NT2/D1 (cell line): ENCODE measurements around the gene CREG1.

Experiments used
- DNase-seq: peaks from one replicate; pipeline ENCODE4 v3.0.0-alpha.2; 2011; ENCODE audit warnings: low read depth, low spot score
- H3K27me3 ChIP-seq: 2 replicates; pipeline ENCODE4 v1.6.0; 2011; ENCODE audit warnings: mild to moderate bottlenecking; ENCODE audit not compliant: insufficient read length, insufficient read depth
- H3K36me3 ChIP-seq: 2 replicates; pipeline ENCODE4 v1.6.1; 2011; ENCODE audit warnings: mild to moderate bottlenecking, low read length, mixed read lengths; ENCODE audit not compliant: insufficient read depth, insufficient read length
- H3K4me1 ChIP-seq: 2 replicates; pipeline ENCODE4 v1.5.1; 2011; ENCODE audit not compliant: insufficient read depth, insufficient read length
- H3K4me3 ChIP-seq: 2 replicates; pipeline ENCODE4 v1.5.1; 2011; ENCODE audit warnings: low read depth; ENCODE audit not compliant: insufficient read length
- H3K9ac ChIP-seq: 2 replicates; pipeline ENCODE4 v1.6.0; 2011; ENCODE audit warnings: low read depth; ENCODE audit not compliant: insufficient read length
- H3K9me3 ChIP-seq: 2 replicates; pipeline ENCODE4 v1.5.1; 2011; ENCODE audit warnings: mild to moderate bottlenecking, low read length; ENCODE audit not compliant: insufficient read depth
- SUZ12 ChIP-seq: IDR thresholded peaks from 2 replicates; pipeline ENCODE4 v1.6.1; 2011; ENCODE audit not compliant: insufficient read length, insufficient read depth; ENCODE audit errors: extremely low read depth
- YY1 ChIP-seq: IDR thresholded peaks from 2 replicates; pipeline ENCODE4 v1.6.1; 2011; ENCODE audit not compliant: insufficient read length, insufficient read depth
- ZNF274 ChIP-seq: IDR thresholded peaks from 2 replicates; pipeline ENCODE4 v1.6.1; 2011; ENCODE audit warnings: mild to moderate bottlenecking, low read depth, low read length

Gene CREG1

GRCh38 chr1:167553136-167554027 is at the start of gene CREG1:
TSS of gene CREG1 (minus strand) at chr1:167553762.
- Histone ChIP-seq H3K4me1 (peaks cover 3% of the 10 kb centered on the region), H3K9me3 (no peaks in the 10 kb centered on the region)
- no peak for TF ChIP-seq SUZ12
- TF ChIP-seq ZNF274, result no peak
- TF ChIP-seq YY1, result no peak

GRCh38 chr1:167602840-167603239 is 49.3 kb upstream of the CREG1 start:
- Histone ChIP-seq H3K9me3 (peaks cover 13% of the 10 kb centered on the region), H3K9ac (no peak overlapping the region), H3K36me3 (no peaks in the 10 kb centered on the region), H3K4me1 (peaks cover 3% of the 10 kb centered on the region), H3K27me3 (no peaks in the 10 kb centered on the region), H3K4me3 (no peak overlapping the region)
- TF ChIP-seq YY1 (no peak), SUZ12 (no peak), ZNF274 (no peak)
- no peak for DNase-seq

More at GRCh38 chr1:167553136-167554027, at the start of gene CREG1:
- DNase-seq, result peak; percentile 97
- peak within 1 kb of the TSS; percentile 86 for H3K9ac ChIP-seq
- H3K36me3 ChIP-seq, result no peaks in the 10 kb centered on the region
- peaks cover 18% of the 10 kb centered on the region for H3K27me3 ChIP-seq
- H3K4me3 ChIP-seq, result peak within 1 kb of the TSS; percentile 83

GRCh38 chr1:167601442-167602383 is 48.2 kb upstream of the CREG1 start:
- no peak for TF ChIP-seq YY1
- TF ChIP-seq ZNF274, result no peak
- TF ChIP-seq SUZ12, result no peak
- Histone ChIP-seq H3K27me3 (no peaks in the 10 kb centered on the region), H3K36me3 (no peaks in the 10 kb centered on the region), H3K9me3 (peaks cover 8% of the 10 kb centered on the region), H3K4me1 (peaks cover 3% of the 10 kb centered on the region), H3K9ac (no peak overlapping the region), H3K4me3 (no peak overlapping the region)
- DNase-seq, result no peak

GRCh38 chr1:167599957-167600581 is 46.5 kb upstream of the CREG1 start:
- no peak overlapping the region for H3K9ac ChIP-seq
- H3K36me3 ChIP-seq, result no peaks in the 10 kb centered on the region
- no peaks in the 10 kb centered on the region for H3K27me3 ChIP-seq
- no peak overlapping the region for H3K4me3 ChIP-seq
- no peak for TF ChIP-seq ZNF274
- TF ChIP-seq YY1, result no peak
- TF ChIP-seq SUZ12, result no peak
- no peak for DNase-seq
- H3K9me3 ChIP-seq, result peaks cover 6% of the 10 kb centered on the region; the same call in 1 of the 2 replicates
- peaks cover 3% of the 10 kb centered on the region for H3K4me1 ChIP-seq

GRCh38 chr1:167594822-167595221 is 41.3 kb upstream of the CREG1 start:
- Histone ChIP-seq H3K9ac (no peak overlapping the region), H3K4me1 (no peaks in the 10 kb centered on the region), H3K9me3 (peaks cover 6% of the 10 kb centered on the region; the same call in 1 of the 2 replicates), H3K4me3 (no peak overlapping the region), H3K36me3 (no peaks in the 10 kb centered on the region), H3K27me3 (no peaks in the 10 kb centered on the region)
- TF ChIP-seq YY1, result no peak
- no peak for TF ChIP-seq ZNF274
- no peak for TF ChIP-seq SUZ12
- no peak for DNase-seq

GRCh38 chr1:167593860-167594259 is 40.3 kb upstream of the CREG1 start:
- no peaks in the 10 kb centered on the region for H3K36me3 ChIP-seq
- no peak for TF ChIP-seq YY1
- no peak for TF ChIP-seq ZNF274
- no peak for TF ChIP-seq SUZ12
- no peak overlapping the region for H3K9ac ChIP-seq
- no peaks in the 10 kb centered on the region for H3K4me1 ChIP-seq
- H3K9me3 ChIP-seq, result peaks cover 6% of the 10 kb centered on the region; the same call in 1 of the 2 replicates
- no peak for DNase-seq
- no peaks in the 10 kb centered on the region for H3K27me3 ChIP-seq
- no peak overlapping the region for H3K4me3 ChIP-seq
